HUDEP-2 (cell line): Measurements from ENCODE around the gene CD8A.

Source experiments
- DNase-seq, 76 experiments: peaks; one replicate each; lab custom pipeline; 2025; ENCODE audit not compliant: unreplicated experiment in 76 of 76; lab: John Stamatoyannopoulos, UW

CD8A gene

GRCh38 chr2:86809481-86810121 lies 18.9 kb upstream of the CD8A start:
- DNase-seq, result no peak

DNA sequence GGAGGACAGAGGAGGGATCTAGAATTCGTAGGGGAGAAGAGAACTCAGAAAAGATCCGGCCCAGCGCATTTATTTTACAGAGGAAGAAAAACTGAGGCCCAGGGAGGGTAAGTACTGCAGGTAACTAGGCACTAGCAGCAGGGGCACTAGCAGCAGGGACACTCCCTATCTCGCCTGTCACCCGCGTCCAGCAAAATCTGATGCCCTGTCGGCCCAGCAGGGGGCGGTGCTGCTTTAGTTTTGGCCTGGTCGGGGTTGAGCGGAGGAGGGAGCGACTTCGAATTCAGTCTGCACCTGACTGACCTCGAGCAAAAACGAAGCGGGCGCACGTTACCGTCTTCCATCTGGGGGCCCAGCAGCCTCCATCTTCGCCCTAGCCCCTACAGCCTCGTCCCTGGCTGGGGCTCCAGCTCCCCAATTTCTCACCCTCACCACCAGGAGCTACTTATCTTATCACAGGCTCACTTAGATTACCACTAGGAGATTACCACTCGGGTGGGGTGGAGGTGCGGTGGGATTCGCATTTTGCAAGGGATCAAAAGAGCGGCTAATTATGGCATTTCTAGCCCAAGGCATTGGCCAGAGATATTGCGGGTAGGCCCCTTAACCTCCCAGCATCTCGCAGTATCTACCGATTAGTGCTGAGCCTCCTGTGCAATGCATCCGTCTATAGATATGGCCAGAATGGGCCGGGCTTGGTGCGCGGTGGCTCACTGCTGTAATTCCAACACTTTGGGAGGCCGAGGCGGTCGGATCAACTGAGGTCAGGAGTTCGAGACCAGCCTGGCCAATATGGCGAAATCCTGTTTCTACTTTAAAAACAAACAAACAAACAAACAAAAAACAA lies 17.8 kb upstream of the CD8A start:
- peak in 74 of 76 experiments; percentile 10 to 93 (median 78) for DNase-seq

DNA sequence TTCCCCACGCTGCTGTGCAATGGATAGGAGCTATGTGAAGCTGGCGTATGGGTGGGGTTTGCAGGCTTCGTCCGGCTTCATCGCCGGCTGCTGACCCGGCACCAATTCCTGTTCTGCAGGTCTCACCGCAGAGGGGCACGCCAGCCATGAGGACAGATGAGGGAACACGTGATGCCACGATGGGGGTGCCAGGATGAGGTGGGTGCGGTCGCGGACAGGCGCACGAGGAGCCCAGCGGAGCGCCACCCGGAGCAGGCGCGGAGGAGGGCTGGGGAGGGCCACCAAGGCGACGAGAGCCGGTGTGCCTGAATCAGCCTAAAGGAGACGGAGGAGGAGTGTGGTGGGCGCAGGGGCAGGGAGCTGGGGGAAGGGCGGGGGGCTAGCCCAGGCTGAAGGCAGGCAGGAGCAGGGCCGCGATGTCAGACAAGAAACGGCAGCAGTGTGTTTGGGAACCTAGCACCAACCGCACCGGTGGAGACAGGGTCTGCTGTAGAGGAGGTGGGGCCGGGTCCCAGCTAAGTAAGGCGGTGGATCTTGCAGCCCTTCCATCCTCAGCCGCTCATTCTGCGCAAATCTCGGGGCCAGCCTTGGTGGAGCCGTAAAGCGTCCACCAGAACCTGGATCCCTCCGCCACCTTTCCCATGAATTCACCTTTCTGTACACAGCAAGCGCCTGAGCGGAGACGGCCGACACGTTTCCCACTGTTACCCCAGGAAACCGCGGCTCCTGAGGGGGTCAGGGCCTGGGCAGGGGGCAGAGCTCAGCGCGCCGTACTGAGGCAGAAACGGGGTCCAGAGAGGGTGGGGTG lies 17.0 kb upstream of the CD8A start:
- DNase-seq, result peak in 33 of 76 experiments; percentile 2 to 38 (median 14)

- no peak for DNase-seq
Measured at GRCh38 chr2:86807133-86807467, 16.4 kb upstream of the CD8A start.

DNA sequence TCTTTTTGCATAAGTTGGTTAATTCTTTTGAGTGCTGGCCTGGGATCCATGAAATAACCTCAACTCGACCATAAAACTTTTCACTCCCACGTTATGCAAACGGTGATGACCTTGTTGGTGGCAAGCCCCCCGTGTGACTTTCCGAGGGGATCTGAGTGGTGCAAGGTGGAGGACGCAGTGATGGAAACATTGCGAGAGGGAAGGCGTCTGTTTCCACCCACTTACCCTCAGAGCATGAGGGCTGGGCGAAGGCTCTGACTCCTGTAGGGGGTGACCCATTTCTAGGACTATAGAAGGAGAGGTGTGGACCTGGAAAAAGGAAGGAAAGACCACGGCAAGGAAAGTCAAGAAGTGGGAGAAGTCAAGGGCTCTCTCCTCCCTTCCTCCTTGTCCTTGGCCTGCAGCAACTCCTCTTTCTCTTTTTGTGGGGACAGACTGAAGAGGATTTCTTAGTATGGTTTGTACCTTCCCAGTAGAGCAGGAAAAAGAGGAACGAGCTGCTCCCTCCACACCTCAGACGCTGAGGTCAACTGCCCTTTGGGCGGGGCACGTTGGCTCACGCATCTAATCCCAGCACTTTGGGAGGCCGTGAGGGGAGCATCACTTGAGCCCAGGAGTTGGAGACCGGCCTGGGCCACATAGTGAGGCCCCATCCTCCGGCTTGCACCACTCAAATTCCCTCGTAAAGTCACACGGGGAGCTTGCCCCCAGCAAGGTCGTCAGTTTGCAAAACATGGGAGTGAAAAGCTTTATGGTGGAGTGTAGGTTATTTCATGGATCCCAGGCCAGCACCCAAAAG lies 15.5 kb upstream of the CD8A start:
- DNase-seq, result no peak

DNA sequence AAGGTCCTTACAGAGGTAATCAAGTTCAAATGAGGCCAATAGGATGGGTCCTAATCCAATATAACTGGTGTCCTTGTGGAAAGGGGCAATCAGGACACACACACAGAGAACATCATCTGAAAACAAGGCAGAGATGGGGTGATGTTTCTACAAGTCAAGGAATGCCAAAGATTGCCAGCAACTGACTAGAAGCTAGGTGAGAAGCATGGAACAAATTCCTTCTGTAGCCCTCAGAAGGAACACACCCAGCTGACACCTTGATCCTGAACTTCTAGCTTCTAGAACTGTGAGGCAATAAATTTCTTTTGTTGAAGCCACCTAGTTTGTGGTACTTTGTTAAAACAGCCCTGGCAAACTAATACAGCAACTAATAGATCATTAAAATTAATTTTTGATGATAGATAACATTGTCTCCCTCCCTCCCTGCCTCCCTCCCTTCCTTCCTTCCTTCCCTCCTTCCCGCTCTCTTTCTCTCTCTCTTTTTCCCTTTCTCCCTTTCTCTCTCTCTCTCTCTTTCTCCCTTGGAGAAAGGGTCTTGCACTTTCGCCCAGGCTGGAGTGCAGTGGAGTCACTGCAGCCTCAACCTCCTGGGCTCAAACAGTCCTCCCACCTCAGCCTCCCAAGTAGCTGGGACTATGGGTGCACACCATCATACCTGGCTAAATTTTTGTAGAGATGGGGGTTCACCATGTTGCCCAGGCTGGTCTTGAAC lies 10.3 kb upstream of the CD8A start:
- no peak for DNase-seq

DNA sequence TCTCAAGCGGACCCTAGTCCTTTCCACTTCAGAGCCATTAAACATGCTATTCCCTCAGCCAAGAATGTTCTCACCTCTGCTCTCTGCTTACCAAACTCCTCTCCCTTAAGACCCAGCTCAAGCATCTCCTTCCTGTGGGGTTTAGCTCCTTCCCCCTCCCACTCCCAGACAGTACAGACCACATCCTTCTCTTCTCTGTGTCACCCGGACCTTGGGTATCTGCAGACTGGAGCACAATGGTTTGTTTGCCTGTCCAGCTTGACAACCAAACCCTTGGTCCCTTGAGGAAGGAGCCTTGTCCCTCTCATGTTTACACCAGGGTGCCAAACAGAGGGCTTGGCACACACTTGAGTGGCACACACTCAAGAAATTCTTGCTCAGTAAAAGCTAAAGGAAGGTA lies 4.1 kb upstream of the CD8A start:
- DNase-seq, result no peak

DNA sequence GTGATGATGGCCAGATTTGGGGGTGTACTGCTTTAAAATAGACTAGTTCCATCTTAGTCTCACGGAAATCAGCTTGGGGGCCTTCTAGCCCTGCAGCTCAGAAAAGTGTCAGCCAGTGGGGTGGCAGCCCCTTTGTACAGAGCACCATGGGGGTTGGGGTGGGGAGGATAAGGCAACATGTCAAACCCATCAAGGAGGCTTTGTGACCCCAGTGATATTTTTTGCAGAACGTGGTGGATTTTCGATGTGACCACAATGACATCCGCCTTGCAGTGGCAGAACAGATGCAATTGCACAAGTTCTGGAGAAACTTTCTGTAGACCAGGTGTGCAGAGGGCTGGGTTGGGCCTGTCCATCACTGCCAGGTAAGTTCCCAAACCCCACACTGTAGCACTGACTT lies 3.0 kb upstream of the CD8A start:
- no peak for DNase-seq

DNA sequence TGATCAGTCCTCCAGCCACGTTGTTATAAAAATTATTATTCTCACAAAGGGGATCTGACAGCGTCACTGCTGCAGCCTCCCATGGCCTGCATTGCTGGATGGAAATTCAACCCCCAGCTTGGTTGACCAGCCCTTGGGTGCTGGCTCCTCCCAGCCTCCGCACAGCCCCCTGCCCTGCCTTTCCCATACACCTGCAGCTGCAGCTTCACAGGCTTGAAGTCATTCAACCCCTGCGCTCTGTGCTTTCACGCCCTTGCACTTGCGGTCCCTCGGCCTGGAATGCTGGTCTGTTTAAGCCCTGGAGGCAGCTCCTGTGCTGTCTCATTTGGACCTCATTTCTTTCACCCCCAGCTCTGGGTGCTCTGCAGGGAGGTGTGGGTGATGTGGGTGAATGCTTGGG lies 860 bp upstream of the CD8A start:
- no peak for DNase-seq

- DNase-seq, result no peak
Measured at GRCh38 chr2:86790134-86790675, 508 bp downstream of the CD8A start.

GRCh38 chr2:86789687-86790133 lies 1.0 kb downstream of the CD8A start:
- no peak for DNase-seq

DNA sequence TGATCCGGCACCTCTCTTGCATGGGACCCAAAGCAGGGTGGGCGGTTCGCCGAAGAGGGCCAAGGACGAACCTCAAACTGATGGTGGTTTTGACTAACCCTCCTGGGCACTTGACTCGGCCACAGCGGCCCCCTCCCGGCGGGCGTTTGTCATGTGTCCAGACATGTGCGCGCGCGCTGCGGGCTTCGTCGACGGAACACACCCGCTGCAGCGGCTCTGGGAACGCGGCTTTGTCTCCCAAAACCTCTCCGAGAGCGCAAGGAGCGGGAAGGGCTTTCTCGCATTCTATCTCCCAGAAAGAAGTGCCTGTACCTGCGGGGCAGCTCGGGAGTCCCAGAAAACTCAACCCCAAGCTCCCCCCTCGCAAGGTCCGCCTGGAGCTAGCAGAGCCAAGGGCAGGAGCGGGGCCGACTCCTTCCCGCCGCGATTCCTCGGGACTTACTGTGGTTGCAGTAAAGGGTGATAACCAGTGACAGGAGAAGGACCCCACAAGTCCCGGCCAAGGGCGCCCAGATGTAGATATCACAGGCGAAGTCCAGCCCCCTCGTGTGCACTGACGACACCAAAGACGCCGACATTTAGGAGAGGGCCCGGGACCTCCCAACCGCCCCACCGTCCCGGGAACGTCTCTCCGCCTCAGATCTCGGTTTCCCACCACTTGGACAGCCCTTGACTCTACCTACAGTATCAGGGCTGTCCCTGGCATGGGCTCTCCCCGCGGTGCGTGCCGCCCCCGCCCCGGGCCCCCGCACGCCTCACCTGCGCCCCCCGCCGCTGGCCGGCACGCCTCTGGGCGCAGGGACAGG lies 1.6 kb downstream of the CD8A start:
- DNase-seq, result no peak

DNA sequence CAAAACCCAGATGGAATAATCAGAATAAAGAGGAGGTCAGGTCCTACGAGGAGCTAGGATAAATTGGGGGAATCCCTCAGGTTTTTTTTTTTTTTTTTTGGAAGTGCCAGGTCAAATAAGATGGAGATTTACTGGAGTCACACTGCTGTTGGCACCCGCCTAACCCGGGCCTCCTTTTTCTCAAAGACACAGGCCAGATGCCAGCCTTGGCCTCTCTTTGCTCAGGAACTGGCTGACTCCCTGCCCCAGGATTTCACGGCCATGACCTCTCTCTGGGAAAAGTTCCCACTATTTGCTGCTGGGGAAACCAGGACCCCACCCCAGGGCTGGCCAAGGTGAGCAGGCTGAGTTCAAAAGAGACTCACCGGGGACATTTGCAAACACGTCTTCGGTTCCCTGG lies 2.5 kb downstream of the CD8A start:
- no peak for DNase-seq

DNA sequence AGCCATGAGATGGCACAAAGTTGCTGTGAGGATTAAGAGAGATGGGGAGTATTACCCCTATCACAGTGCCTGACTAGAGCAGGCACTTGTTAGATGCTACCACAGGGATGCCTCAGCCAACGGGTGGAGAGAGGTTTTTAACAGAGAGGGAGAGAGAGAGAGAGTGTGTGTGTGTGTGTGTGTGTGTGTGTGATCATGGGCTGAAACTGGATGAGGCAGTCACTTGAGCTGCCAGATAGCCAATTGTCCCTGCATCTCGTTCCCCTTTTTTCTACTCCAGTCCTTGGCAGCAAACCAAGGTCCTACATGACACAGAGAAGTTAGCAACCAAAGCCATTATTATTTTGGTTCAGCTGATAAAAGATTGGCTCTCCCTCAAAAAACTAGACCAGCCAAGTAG lies 3.0 kb downstream of the CD8A start:
- DNase-seq, result peak in 4 of 76 experiments; percentile 11 to 46 (median 24)

DNA sequence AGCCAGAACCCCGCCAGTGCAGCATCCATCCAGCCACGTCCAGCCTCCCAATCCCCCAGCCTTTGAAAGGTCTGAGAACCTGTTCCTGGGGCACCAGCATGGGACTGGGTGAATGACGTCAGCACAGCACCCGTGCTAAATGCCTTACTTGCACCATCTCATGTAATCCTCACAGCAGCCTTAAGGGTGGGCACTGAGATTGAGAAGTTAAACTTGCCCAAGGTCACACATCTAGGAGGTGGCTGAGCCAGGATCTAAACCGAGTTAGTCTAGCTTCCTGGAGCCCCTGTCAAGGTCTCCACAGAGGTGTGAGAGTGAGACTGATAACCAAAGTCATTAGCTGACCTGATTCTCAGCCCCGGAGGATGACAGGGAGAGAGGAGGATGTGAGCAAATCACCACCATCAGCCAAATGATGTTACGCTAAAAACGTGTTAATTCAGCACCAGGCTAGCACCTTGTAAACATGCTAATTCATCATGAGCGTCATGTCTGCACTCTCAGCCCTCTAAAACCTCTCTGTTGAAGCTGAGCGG lies 4.6 kb downstream of the CD8A start:
- DNase-seq, result peak in 1 of 76 experiments; percentile 13

- no peak for DNase-seq
Measured at GRCh38 chr2:86785456-86785855, 5.3 kb downstream of the CD8A start.

DNA sequence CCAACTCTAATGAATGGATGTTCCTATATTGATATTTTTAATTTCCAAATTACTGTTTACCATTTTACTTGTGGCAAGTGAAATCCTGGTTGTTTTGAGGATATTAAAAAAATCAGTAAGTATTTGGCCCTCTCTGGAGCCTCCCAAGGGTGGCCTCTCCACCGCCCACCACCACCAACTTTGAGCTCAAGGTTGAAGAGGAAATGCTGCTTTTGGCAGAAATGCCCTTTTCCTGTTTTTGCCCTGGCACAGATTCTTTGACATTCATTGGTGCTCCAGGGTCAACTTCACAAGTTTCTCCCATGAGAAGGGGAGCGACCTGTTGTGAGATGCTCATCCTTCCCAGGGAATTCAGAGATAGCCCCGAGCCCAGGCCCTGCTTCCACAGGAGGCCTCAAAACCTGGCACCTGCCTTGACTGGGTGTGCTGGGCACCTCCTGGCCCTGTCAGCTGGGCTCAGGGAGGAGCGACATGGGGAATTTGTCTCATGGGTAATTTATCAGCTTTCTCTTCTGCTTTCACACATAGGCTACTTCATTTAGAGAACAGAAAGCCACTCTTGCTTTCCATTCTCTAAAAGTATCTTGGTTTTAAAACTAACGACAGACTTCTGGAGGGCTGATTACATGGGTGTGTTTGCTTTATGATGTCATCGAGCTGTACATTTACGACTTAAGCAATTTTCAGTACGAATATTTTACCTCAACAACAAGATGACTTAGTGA lies 6.9 kb downstream of the CD8A start:
- no peak for DNase-seq

DNA sequence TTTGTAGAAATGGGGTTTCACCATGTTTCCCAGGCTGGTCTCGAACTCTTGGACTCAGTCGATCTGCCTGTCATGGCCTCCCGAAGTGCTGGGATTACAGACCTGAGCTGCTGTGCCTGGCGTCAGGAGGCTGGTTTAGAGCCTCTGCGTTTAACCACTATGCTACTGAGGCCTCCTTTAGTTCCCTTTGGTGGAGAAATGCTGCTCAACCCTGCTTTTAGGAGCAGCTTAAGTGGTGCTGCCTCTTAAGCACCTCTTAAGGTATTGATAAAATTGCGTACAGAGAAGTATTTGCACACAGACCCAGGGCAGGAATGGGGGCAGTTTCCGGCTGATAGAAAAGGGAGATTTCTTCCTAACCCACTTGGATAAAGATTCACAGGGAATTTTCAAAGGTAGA lies 8.0 kb downstream of the CD8A start:
- DNase-seq, result no peak
